ENCODE measurements around the gene AMOTL1.

Gene AMOTL1

DNA sequence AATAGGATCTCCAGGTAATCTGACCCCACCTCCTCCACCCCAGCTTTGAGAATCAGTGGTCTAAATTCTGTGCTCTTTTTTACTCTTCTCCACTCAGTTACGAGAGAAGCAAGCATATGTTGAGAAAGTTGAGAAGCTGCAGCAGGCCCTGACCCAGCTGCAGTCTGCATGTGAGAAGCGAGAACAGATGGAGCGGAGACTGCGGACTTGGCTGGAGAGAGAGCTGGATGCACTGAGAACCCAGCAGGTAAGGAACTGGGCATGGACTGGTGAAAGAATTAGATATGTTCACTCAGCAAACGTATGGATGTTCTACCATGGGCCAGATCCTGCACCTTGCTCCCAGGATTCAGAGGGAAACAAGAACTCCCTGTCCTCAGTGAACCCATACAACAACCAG lies 85.7 kb downstream of the AMOTL1 start:
- TF ChIP-seq, protein P1, sequence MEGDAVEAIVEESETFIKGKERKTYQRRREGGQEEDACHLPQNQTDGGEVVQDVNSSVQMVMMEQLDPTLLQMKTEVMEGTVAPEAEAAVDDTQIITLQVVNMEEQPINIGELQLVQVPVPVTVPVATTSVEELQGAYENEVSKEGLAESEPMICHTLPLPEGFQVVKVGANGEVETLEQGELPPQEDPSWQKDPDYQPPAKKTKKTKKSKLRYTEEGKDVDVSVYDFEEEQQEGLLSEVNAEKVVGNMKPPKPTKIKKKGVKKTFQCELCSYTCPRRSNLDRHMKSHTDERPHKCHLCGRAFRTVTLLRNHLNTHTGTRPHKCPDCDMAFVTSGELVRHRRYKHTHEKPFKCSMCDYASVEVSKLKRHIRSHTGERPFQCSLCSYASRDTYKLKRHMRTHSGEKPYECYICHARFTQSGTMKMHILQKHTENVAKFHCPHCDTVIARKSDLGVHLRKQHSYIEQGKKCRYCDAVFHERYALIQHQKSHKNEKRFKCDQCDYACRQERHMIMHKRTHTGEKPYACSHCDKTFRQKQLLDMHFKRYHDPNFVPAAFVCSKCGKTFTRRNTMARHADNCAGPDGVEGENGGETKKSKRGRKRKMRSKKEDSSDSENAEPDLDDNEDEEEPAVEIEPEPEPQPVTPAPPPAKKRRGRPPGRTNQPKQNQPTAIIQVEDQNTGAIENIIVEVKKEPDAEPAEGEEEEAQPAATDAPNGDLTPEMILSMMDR (IDR thresholded peaks at IDR 0.05; ENCODE audit: control insufficient read depth, insufficient read depth, low read depth, low read length, missing control alignments) = no peak
- DNase-seq (ENCODE audit: low read depth) = no peak
- H3K4me3 ChIP-seq (ENCODE audit: control insufficient read depth, low read depth, low read length) = no peak overlapping the region

DNA sequence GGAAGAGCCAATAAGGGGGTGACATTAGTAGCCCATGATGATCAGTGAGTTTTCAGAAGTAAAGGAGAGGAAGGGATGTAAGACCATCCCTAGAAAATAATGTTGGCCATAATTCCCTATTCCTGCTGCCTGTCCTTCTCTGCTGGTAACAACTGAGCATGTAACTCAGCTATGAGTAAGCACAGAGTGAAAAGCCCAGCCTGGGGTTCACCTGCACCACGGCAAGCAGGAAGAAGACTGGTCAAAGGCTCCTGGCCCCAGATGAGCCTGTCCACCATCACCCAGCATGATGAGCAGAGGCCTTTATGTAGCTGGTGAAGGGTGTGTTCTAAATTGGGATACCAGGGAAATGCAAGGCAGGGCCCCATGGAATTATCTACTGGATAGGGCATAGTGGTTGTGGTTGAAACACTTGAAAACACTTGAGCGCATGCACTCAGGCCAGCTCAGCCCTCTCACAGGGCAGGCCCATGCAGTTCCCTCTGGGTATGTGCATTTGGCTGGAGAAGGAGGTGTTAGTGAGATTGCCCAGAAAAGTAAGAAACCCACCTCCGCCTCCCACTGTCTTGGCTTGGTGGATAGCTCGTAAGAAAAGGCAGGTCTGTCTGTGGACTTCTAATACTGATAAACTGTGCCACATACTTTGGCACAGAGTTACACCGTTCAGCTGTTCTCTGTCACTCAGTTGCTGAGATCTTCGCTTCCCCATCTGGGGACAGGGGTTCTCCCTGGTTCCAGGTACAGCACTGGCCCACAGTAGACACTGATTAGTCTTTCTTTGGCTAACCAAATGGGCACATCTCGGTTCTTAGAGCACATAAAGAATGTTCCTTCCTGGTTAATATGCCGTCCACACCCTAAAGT lies 86.8 kb downstream of the AMOTL1 start:
- no peak for DNase-seq (ENCODE audit: low read depth)
- H3K4me3 ChIP-seq (ENCODE audit: control insufficient read depth, low read depth, low read length) = no peak overlapping the region
- TF ChIP-seq, protein P1 (IDR thresholded peaks at IDR 0.05; ENCODE audit: control insufficient read depth, insufficient read depth, low read depth, low read length, missing control alignments) = no peak

DNA sequence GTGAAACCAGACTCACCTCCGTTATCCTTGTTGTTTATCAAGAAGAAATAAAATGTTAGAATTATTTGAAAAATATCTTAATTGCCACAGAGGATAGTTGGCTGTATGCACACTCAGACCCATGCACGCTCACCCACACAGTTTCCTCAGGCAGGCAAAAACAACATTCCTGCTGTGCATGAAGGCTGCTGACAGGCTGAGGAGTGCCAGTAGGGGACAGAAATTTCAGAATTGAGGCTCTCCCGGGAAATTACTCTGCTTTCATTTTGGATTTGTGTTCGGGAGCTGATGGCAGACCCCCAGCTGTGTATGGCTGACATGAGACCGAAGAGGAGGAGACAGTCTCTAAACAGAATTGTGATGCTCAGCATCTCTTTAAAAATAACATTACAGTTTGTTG lies 87.5 kb downstream of the AMOTL1 start:
- H3K4me3 ChIP-seq (ENCODE audit: control insufficient read depth, low read depth, low read length) = no peak overlapping the region
- TF ChIP-seq, protein P1 (IDR thresholded peaks at IDR 0.05; ENCODE audit: control insufficient read depth, insufficient read depth, low read depth, low read length, missing control alignments) = no peak
- DNase-seq (ENCODE audit: low read depth) = no peak

DNA sequence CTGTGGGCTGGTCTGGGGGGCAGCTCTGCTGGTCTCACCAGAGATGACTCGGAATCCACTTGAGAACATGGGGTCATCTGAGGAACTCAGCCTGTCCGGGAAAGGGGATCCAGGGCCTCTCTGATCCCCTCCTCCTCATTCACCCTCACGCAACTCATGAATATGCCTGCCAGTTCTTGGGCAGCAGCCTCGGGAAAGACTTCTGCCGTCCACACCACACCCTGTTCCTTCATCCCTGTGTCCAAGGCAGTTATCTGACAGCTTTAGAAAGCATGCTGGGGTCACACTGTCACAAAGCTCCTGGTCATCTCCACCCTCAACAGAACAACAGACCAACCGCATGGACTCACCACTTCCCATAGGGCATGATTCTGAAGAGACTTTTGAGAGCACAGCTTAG lies 88.3 kb downstream of the AMOTL1 start:
- TF ChIP-seq, protein P1 (IDR thresholded peaks at IDR 0.05; ENCODE audit: control insufficient read depth, insufficient read depth, low read depth, low read length, missing control alignments) = no peak
- DNase-seq (ENCODE audit: low read depth) = no peak

DNA sequence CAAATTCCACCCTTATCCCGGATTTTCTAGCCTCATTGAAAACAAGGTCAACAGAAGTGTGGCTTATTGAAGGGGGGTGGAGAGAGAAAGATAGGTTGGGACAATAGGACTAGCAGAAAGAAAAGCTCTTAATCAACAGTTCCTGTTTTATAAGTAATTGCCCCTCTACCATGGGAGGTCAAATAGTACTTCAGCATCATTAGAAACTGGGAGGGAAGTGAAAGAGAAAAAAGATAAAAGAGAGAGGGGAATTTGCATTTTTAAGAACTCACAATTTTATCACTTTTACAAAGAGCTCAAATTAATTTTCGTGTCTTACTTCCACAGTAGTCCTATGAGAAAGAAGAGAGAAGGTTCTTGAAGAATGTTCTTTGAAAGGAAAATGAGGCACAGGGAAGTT lies 89.2 kb downstream of the AMOTL1 start:
- TF ChIP-seq, protein P1 (IDR thresholded peaks at IDR 0.05; ENCODE audit: control insufficient read depth, insufficient read depth, low read depth, low read length, missing control alignments) = no peak
- H3K4me3 ChIP-seq (ENCODE audit: control insufficient read depth, low read depth, low read length) = no peak overlapping the region

More for the DNA sequence above, 88.3 kb downstream of the AMOTL1 start:
- no peak overlapping the region for H3K4me3 ChIP-seq (ENCODE audit: control insufficient read depth, low read depth, low read length)

DNA sequence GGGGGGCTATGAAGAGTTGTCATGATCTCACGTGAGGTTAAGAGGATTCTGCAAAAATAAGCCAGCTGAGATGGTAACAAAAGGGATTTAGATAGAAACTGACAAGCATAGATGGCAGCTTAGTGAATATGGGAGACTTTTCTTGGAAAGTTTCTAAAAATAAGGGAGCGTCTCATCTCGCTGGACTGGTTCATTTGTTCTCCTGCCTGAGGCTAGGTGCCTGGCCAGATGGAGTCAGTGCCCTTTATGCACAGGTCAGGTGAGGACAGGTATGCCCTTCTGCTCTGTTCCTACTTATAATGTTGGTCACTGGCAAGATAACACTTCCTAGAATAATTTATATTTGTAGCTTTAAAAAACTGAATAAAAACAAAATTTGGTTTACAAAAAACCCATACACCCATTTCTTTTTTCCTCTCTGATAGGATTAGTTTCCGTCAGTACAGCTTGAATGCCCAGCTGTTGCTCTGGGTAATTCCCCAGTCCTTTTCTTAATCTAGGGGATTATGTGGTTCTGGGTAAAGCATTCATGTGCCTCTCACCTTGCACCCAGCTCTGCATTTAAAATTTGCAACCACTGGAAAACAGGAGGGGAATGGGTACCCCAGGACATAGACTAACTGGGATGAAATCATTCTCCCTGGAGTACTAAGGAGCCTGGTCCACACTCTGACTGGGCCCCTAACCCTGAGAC lies 90.0 kb downstream of the AMOTL1 start:
- DNase-seq (ENCODE audit: low read depth) = no peak
- H3K4me3 ChIP-seq (ENCODE audit: control insufficient read depth, low read depth, low read length) = no peak overlapping the region
- TF ChIP-seq, protein P1 (IDR thresholded peaks at IDR 0.05; ENCODE audit: control insufficient read depth, insufficient read depth, low read depth, low read length, missing control alignments) = no peak

More for the DNA sequence above, 89.2 kb downstream of the AMOTL1 start:
- no peak for DNase-seq (ENCODE audit: low read depth)
